RWPE2 (cell line): ENCODE data around the gene SLC30A3.

Experiments
- ATAC-seq: fragments of 200-7000 bp; cut with Tn5 transposase; 3 replicates; pipeline ENCODE4 v1.9.1; 2021; ENCODE audit warnings: low read depth
- DNase-seq: peaks from one replicate; pipeline ENCODE4 v3.0.0-alpha.2; 2020; ENCODE audit warnings: low spot score
- H3K27ac ChIP-seq: fragments of 450-650 bp; 2 replicates; pipeline ENCODE4 v1.5.1; 2017; ENCODE audit warnings: mild to moderate bottlenecking; ENCODE audit not compliant: poor library complexity, severe bottlenecking
- H3K27me3 ChIP-seq: fragments of 250-450 bp; sonication (Bioruptor Pico); 2 replicates; pipeline ENCODE4 v1.5.1; 2021; ENCODE audit warnings: mild to moderate bottlenecking, moderate library complexity; ENCODE audit not compliant: insufficient read depth, poor library complexity, severe bottlenecking
- H3K36me3 ChIP-seq: fragments of 250-450 bp; sonication (Bioruptor Pico); 2 replicates; pipeline ENCODE4 v1.5.1; 2020; ENCODE audit warnings: low read depth, mild to moderate bottlenecking, moderate library complexity
- H3K4me1 ChIP-seq: fragments of 250-450 bp; sonication (Bioruptor Pico); 2 replicates; pipeline ENCODE4 v1.5.1; 2021; ENCODE audit warnings: mild to moderate bottlenecking, moderate library complexity; ENCODE audit not compliant: insufficient read depth, poor library complexity, severe bottlenecking
- H3K4me3 ChIP-seq: fragments of 250-450 bp; sonication (Bioruptor Pico); 2 replicates; pipeline ENCODE4 v1.5.1; 2021; ENCODE audit warnings: mild to moderate bottlenecking, moderate library complexity; ENCODE audit not compliant: severe bottlenecking
- H3K9me3 ChIP-seq: fragments of 250-450 bp; sonication (Bioruptor Pico); 2 replicates; pipeline ENCODE4 v1.5.1; 2021; ENCODE audit warnings: mild to moderate bottlenecking, moderate library complexity; ENCODE audit not compliant: severe bottlenecking
- TF ChIP-seq, protein P1 (sequence below): fragments of 450-650 bp; IDR thresholded peaks from one replicate; pipeline ENCODE4 v1.5.1; 2017; ENCODE audit warnings: mild to moderate bottlenecking, moderate library complexity; ENCODE audit not compliant: poor library complexity, severe bottlenecking

SLC30A3 gene

DNA sequence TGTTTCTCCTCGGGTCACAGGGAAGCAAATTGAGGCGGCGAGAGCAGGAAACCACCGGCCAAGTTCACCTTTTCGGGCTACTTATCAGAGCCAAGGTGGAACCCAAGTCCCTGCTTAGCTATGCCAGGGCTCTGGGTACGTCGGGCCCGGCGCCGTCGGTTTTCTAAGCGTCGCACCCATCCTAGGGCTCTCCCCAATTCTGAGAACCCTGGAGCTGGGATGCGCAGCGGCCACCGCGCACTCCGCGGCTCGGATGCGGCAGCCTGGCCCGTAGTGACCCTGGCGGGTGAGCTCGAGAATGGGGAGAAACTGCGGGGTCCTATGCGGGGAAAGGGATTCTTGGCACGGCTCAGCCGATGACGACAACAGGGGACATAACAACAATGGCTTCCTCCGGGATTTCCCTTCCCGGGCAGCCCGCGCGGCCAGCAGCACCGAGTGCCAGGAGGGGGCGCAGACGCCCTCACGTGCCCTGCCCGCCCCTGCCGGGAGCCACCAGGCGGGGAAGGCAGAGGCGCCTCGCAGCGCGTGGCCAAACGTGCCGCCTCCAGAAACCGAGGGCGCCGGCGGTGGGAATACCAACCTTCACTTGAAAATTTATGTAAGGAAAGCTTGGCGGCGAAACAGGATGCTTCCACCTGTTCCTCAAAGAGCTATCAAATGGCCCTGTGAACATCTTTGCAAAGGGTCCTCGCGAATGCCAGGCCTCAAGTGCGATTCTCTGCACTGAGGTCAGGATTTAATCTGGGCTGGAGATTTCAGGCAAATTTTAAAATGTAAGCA, 2.1 kb upstream of the SLC30A3 start:
- Histone ChIP-seq H3K9me3 (no peaks in the 10 kb centered on the region), H3K27me3 (peaks cover 65% of the 10 kb centered on the region), H3K27ac (no peak overlapping the region), H3K4me3 (peak overlapping the region; percentile 12), H3K36me3 (no peaks in the 10 kb centered on the region), H3K4me1 (no peaks in the 10 kb centered on the region)
- TF ChIP-seq, protein P1, sequence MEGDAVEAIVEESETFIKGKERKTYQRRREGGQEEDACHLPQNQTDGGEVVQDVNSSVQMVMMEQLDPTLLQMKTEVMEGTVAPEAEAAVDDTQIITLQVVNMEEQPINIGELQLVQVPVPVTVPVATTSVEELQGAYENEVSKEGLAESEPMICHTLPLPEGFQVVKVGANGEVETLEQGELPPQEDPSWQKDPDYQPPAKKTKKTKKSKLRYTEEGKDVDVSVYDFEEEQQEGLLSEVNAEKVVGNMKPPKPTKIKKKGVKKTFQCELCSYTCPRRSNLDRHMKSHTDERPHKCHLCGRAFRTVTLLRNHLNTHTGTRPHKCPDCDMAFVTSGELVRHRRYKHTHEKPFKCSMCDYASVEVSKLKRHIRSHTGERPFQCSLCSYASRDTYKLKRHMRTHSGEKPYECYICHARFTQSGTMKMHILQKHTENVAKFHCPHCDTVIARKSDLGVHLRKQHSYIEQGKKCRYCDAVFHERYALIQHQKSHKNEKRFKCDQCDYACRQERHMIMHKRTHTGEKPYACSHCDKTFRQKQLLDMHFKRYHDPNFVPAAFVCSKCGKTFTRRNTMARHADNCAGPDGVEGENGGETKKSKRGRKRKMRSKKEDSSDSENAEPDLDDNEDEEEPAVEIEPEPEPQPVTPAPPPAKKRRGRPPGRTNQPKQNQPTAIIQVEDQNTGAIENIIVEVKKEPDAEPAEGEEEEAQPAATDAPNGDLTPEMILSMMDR = peak; percentile 67
- DNase-seq (no peak), ATAC-seq (peak; percentile 50)

DNA sequence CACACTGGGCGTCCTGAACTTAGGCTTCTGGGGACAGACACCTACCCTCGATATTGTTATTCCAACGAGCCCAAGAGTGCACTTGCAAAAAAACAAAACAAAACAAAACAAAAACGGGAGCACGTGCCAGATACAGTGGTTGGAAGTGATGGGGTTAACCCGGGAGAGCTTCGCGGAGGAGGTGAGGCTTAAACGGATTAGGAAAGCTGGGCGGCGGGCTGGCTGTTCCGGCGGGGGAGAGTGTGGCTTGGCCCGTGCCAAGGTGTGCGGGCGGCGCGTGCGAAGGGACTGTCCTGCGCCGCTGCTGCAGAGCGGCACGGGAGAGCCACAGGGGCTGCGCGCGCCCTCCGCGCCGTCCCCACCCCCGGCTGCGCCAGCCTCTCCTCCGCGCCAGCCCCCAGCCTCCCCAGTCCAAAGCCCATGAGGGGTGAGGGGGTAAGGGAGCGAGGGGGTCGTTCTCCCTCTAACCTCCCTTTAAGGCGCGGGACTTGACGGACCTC, 1.5 kb upstream of the SLC30A3 start:
- ATAC-seq (0 out of 3 replicates have a peak, but pooled peaks have one; percentile 10), DNase-seq (no peak)
- H3K27ac ChIP-seq = no peak overlapping the region
- peak overlapping the region; percentile 12 for H3K4me3 ChIP-seq
- TF ChIP-seq, protein P1 = no peak
- no peaks in the 10 kb centered on the region for H3K9me3 ChIP-seq
- no peaks in the 10 kb centered on the region for H3K36me3 ChIP-seq
- H3K27me3 ChIP-seq = peaks cover 63% of the 10 kb centered on the region
- no peaks in the 10 kb centered on the region for H3K4me1 ChIP-seq

DNA sequence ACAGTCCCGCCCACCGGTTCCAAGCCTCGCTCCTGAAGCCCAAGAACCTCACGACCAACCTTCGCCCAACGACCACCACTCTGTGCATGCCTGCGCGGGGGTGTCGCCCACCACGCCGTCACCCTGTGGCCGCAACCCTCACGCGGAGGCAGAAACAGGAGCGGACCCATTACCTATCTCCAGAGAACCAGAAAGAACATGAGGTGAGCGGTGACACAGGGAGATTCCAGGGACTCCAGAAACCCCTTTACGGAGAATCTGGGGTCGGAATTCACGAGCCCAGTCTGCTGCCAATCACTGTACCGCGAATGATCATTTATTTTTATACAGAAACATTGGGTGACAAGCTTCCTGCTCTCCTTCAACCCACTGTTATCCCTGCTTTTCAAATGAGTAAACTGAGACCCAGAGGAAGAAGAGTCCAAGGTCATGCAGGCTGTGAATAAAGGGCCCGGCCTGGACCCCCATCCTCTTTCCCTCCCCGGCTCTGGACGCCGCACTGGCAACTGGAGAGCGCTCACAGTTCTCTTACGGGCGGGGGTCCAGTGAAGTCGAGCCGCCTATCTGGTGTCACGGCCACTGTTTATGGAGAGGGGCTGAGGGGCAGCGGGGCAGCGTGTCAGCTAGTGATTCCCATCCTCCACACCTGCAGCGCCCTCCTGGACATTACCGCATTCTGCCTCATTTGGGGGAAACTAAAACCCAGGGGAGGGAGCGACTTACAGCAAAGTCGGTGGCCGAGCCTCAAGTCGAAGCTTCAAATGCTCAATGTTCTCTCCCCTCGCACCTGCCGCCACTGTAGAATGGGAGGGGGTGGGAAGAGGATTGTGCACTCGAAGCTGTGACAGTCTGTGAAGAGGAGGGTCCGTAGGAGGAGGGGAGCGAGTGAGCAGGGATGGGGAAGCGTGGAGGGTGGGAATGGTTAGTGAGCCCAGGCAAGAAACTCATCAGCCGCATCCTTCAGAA, 723 bp upstream of the SLC30A3 start:
- peak overlapping the region; percentile 37 for H3K4me3 ChIP-seq
- DNase-seq = no peak
- TF ChIP-seq, protein P1 = no peak
- no peaks in the 10 kb centered on the region for H3K4me1 ChIP-seq
- no peak for ATAC-seq
- H3K9me3 ChIP-seq = no peaks in the 10 kb centered on the region
- peaks cover 63% of the 10 kb centered on the region for H3K27me3 ChIP-seq
- no peak overlapping the region for H3K27ac ChIP-seq
- no peaks in the 10 kb centered on the region for H3K36me3 ChIP-seq

DNA sequence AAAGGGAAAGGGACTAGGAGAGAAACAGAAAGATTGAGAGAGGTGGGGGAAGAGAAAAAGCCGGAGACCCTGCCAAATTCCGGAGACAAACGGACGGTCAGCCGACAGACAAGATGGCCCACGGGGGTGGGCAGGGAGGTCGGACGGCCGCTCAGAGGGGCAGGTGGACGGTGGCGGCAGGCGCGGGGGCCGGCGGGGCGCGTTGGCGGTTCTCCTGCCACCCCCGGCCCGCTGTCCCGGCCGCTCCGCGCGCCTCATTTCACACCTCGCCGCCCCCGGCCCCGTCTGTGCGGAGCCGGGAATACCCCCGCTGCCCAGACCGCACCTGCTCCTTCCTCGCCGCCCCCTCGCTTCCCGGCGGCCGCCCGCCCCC, 935 bp downstream of the SLC30A3 start:
- Histone ChIP-seq H3K27me3 (peaks cover 63% of the 10 kb centered on the region), H3K4me1 (no peaks in the 10 kb centered on the region), H3K27ac (no peak overlapping the region), H3K36me3 (no peaks in the 10 kb centered on the region), H3K4me3 (peak overlapping the region; percentile 37), H3K9me3 (no peaks in the 10 kb centered on the region)
- no peak for ATAC-seq
- DNase-seq = no peak
- TF ChIP-seq, protein P1 = no peak
